Measurements from ENCODE around the gene PRKCZ.

Gene PRKCZ

DNA sequence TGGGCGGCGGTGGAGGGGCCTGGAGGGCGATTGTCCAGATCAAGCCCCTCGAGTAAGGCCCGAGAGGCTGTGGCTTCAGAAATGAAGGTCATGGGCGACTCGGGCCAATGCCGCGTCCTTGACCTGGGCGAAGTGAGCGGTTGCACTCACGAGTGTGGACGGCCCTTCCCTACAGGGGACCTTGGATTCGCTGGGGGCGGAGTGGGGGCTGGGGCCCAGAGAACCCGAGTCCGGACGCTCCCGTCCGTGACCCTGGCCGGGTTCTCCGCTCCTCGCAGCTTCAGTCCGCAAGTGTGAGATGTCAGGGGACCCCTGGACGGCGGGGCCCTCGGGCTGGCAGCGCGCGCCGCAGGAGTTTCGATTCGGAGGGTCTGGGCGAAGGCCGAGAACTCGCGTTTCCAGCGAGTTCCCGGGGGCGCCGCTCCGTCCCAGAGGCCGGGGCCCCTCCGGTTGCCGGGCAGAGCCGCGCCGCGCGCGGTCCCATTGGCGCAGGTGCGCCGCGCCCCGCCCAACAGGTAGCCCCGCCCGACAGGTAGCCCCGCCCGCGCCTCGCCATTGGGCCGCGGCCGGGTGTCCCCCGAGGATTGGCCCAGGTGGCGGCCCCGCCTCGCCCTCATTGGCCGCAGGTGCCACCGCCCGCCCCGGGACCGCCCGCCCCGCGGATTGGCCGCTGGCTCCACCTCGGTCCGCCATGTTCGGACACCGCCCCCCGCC lies at the start of gene PRKCZ:
Gene PRKCZ, plus strand, starts transcription at position 694 of the 714 bp plus-strand sequence. CDS start 220 bp downstream, outside the sequence.
- DNase-seq (ENCODE audit: low spot score) = peak; percentile 94

DNA sequence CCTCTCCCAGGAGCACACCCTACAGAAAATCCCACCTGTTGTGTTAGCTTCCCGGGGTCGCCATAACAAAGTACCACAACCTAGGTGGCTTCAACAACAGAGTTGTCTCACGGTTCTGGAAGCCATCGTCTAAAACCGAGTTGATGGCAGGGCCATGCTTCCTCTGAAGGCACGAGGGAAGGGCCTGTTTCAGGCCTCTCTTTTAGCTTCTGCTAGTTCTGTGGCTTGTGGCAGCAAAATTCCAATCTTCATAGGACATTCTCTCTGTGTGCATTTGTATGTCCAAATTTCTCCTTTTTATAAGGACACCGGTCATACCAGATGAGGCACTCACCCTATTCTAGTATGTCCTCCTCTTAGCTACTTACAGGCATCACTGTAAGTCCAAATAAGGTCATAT lies 49.8 kb upstream of the PRKCZ start:
- DNase-seq (ENCODE audit: low spot score) = no peak

DNA sequence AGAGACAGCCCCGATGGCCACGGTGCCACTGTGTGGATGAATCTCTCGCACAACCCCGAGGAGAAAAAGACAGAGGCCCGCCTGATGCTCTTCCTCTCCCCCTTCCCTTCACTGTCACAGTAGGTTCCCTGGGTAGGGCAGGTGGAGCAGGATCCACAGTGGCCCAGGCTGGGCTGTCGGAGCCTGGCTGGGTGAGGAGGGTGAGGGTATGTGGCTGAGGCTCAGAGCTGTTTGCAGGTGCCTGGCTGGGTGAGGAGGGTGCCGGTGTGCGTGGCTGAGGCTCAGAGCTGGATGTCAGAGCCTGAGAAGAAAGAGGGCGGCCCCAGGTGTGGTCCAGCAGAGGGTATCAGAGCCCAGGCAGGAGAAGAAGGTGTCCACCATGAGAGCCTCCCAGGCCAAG lies 49.4 kb upstream of the PRKCZ start:
- no peak for DNase-seq (ENCODE audit: low spot score)

DNA sequence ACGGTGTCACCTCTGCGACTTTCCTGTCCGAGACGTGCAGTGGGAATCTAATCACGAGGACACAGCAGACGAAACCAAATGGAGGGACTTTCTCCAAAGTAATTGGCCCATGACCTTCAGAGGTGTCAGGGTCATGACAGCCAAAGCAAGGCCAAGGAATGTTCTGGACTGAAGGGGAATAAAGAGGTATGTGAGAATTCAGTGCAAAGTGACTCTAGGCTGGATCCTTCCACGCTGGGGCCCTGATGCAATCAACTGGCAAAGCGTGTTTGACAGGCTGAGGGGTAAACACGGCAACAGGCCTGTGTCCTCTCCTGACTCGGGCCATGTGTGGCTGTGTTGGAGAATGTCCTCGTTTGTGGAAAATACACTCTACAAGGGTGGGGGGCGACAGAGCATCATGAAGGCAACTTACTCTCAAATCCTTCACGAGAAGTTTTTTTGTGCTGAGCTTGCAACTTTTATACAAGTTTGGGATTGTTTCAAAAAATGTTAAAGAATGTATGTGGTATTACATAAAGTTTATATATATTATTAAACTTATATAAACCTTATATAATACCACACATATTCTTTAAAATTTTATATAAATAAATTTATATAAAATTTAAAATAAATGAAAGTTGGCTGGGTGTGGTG lies 48.3 kb upstream of the PRKCZ start:
- DNase-seq (ENCODE audit: low spot score) = no peak

DNA sequence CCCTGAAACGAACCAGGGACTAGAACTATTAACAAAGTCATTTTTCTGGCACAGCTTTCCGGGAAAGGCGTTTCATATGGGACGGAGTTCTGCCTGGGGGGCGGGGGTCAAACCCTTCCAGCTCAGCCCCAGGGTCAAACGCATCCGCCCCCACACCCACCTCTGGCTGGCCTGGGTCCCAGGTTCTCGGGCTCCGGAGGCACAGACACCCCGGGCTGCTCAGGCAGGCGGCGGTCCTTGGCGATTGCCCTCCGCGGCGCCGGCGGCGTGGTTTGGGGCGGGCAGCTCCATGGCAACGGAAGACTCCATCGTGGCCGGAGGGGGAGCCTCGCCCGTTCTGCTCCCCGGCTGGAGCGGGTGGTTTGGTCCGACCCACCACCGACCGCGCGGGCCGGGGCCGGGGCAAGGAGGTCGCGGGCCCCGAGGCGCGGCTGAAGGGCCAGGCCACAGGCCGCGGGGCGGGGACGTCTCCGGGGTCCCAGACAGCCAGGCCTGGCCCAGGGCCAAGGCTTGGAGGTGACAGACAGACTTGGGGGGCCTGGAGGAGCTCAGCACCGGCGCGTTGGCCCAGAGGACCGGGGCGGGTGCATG lies 46.6 kb upstream of the PRKCZ start, which contains the start of gene CFAP74:
Gene CFAP74, minus strand, starts transcription at position 246 of the 591 bp plus-strand sequence. CDS start 12,830 bp downstream, outside the sequence.
- no peak for DNase-seq (ENCODE audit: low spot score)

DNA sequence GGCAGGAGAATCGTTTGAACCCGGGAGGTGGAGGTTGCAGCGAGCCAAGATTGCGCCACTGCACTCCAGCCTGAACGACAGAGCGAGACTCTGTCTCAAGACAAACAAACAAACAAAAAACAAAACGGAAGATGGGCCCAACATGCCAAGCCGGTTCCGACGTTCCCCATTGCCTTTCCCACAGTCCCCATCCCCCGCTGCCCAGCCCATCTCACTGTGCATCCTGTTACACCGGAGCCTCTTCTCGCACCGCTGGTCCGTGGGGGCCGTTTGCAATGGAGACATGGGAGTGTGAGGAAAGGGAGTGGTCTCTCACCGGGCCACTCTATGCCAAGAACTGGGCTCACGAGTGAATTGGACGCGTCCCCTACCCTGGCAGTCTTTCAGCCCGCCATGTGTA lies 45.4 kb upstream of the PRKCZ start:
- no peak for DNase-seq (ENCODE audit: low spot score)

DNA sequence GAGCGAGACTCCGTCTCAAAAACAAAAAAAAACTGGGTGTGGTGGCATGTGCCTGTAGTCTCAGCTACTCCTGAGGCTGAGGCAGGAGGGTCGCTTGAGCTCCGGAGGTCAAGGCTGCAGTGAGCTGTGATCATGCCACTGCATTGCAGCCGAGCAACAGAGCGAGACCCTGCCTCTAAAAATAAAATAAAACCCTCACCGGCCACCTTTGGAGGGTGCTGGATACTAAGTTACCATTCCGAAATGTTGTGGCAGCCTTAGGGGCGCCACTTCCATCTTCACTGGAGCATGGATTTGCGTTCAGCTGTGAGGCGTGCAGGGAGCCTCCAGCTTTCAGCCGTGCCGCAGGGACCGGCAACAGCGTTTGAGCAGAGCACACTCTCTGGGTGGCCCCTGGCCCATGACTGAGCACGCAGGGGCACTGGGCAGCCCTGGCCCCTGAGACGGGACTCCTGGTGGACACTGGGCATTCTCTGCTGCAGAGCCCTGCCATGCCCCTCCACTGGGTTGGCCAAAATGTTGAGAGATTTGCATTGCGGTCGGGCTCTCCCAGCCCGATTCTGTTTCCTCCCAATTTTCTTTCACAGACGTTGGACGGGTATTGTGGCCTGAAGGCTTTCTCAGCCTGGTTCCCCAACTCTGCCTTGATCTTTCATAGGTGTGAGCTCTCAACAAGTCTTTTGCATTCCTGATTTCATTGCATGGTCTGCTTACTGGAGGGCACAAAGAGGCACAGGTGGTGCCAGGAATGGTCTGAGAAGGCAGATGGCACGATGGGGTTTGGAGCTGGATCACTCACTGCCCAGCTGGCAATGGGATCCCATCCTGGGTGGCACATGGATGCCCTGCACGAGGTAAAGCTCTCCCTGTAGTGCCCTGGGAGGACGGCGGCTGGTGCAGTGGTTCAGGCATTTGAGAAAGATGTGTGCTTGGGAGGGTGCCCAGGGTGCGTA lies 40.8 kb upstream of the PRKCZ start:
- no peak for DNase-seq (ENCODE audit: low spot score)

DNA sequence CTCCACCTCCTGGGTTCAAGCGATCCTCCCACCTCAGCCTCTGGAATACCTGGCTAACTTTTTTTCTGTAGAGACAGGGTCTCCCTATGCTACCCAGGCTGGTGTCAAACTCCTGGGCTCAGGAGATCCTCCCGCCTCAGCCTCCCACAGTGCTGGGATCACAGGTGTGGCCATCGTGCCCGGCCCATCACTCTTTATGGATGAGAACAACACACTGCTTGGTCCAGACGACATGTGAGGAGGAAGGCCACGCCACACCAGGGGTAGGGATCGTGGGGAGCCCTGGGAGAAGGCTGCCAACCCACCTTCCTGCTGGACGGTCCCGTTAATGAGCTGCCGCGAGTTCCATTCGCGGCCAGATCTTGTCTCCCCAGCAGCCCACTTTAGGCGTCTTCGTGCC lies 36.0 kb upstream of the PRKCZ start:
- no peak for DNase-seq (ENCODE audit: low spot score)

DNA sequence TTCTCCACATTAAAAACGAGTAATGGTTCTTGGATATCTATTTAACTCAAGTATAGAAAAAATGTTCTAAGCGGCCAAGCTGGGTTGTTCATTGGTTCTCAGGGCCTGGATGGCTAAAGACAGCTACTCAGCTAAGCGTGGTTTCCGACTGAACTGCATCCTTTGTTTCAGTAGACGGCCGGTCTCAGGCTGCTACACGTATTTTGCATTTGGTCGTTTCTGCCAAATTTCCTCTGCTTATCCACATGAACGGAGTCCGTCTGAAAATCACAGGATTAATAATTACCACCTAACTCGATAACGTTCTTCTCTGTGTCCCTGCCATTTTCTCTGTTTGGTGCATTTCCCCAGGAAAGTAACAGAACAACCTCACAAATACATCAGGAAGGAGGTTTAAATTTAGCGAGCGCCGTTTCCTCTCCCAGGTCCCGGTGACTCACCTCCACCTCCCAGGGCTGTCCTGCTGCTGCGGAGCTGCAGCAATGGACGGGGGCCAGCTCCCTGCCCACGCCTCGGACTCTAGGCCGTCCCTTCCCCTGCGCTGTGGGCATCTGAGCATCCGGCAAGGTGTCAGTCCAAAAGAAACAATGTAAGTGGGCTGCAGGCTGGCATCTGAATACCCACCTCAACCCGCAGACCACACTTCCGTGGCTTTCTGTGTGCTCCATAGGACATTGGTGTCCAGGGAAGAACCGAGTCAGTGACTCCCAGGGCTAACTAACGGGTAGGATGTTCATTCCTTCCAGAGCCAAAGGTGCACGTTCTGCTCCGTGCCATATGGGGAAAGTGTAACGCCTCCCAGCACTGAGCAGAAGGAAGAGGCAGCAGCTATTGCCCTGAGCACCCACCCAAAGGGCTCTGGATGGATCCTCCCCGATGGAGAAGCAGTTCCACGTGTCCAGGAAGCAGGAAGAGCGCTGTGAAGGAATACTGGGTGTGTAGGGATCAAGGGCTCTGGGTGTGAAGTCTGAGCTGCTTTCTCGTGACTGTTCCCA lies 35.2 kb upstream of the PRKCZ start:
- DNase-seq (ENCODE audit: low spot score) = no peak

DNA sequence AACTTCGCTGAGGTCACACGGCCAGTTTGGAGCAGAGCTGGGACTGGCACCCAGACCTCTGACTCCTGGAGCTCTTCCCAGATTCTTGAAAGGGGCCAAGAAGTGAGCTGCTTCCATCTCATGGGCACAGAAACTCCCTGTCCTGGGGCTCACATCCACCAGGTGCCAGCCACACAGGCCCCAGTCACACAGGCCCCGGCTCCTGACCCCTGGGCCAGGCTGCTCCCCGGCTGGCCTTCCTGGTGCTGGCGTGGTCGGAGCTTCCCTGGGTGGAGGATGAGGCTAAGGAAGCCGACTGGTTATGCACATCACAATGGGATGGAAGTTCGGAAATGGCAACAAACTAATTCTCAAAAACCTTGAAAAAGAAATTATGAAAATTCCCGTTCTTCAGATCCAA lies 34.1 kb upstream of the PRKCZ start:
- no peak for DNase-seq (ENCODE audit: low spot score)

DNA sequence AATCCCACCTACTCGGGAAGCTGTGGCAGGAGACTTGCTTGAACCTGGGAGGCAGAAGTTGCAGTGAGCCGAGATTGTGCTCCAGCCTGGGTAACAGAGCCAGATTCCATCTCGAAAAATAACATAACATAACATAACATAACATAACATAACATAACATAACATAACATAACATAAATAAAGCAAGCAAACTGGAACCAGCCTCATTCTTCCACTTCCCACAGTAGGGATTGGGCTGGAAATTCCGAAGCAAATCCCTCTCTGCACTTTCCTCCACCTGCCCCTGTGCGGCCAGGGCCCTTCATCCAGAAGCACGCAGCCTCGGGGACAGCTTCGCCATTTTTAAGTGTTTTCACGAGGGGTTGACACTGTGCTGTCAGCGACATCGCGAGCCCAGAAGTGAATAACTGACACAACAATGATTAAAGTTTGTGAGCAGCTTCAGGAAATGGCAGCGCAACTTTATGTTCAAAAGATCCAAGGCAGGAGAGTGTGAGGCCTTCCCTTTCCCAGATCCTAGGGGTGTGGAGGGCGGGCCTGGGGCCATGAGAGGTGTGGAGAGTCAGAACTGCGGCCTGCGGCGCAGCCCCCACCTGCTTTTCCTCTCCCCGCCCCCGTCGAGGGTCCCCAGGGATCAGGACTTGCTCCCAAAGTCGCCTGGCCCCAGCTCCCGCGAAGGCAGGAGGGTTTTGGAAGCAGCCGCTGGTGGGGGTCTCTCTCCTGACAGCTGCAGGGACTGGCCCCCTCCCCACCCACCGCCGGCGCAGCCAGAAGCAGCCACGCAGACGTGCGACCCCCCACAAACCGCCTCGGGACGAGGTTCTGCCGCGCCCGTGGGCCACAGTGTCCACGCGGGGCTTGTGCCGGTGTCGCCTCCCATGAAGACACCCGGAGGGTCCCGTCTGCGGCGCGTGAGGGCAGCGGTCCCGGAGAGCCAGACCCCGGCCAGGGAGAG lies 31.7 kb upstream of the PRKCZ start:
- DNase-seq (ENCODE audit: low spot score) = no peak

DNA sequence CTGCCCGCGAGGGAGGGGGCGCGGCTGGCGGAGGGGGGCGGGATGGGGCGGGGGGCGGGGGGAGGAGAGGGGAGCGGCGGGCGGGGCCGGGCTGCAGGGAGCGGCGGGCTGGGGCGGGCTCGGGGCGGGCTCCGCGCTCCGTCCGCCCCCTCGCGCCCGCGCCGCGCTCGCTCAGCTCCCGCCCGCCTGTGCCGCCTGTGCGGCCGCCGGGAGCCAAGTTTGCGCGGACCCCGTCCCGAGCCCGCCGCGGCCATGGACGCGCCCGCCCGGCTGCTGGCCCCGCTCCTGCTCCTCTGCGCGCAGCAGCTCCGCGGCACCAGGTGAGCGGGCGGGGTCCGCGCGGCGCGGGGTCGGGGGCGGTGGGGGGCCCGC lies 31.1 kb upstream of the PRKCZ start, which contains the start of gene GABRD:
Gene GABRD, plus strand, starts transcription at position 174 of the 372 bp plus-strand sequence. Its CDS starts 79 bp downstream, at position 253.
- no peak for DNase-seq (ENCODE audit: low spot score)

DNA sequence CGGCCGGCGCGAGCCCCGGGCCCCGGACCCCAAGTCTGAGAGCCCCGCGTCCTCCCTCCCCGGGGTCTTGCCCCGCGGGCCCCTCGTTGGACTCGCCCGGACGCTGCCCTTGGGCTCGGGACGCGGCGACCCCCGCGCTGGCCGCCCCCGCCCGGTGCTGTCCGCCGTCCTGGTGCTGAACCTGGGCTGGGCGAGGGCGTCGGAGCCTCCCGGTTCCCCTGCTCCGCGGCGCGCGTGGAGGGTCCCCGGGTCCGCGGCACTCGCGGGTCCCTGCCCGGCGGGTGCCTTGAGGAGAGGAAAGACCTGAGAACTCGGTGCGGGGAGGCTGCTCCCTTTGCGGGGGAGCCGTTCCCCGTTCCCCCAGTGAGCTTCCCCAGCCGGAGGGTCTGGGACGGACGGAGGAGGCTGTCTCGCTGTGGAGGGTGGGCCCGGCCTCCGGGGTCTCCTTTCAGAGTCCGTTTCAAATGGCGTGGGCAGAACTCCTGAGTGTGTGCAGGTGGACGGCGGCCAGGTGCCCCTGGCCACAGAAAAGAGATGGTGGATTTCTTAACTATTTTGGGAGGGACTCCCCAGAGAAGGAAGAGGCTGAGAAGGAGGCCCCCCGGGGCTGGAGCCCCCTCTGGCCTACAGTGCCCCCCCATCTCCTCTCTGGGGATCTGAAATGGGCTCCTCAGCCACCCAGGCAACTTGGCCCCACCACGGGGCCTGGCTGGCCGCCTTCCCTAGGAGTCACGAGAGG lies 30.5 kb upstream of the PRKCZ start:
- DNase-seq (ENCODE audit: low spot score) = no peak

DNA sequence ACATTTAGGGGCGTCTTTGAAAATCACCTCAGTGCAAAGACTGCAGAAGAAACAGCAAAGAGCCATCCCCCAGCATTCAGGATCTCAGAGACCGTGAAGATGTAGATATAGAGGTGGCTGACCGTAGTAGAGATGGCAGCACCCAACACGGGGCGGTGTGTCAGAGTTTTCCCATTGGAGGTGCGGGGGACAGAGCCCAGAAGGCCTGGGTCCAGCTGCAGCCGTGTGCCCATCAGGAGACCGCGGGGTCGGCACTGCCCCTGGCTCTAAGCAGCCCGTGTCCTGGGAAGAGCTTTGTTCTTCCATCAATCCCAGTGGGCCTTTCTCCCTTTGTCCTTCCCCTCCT lies 29.9 kb upstream of the PRKCZ start:
- no peak for DNase-seq (ENCODE audit: low spot score)

DNA sequence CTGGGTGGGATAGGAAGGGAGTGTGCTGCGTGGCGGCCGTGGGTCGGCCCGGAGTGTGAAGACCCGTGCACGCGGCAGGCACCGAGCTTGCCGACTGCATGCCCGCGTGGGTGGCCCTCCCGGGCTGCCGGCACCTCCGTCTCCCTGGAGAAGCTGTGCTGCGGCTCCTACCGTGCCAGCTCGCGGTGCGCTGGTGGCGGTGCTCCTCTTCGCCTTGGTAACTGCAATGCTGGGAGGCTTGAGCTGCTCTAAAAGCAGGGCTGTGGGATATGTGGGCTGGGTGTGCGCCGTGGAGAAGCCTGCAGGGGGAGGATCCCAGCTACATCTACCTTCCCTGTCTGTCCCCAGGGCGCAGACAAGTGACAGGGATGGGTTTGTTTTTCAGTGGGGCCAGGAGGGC lies 28.7 kb upstream of the PRKCZ start:
- no peak for DNase-seq (ENCODE audit: low spot score)

DNA sequence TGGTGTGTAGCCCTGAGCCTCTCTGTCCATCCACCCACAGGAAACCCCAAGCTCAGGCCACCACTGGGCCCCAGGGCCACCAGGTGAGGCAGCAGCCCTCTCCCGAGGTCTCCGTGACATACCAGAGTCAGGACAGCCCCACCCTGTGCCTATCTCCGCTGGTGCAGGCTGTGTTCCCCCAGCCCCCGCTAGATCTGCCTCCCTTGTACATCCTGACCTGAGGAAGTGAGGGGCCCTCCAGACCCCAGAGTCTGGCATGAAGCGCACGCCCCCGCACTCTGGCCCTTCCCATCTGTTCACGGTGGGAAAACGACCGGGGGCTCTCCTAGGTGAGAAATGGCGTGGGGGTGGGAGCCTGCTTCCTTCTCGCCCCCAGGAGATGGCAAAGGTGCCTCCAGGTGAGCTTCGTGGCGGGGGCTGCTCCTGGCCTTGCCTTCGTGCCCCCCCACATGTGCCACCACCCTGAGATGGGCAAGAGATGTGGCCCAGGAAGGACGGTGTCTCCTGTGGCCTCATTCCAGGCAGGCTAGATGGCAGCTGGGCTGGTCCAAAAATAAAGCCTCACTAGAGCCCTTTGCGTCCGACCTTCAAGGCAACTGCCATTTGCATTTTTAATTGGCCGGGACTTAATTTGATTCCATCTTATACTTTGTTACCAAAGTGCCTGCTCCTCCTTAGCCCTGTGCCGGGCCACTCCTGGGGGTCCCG lies 28.0 kb upstream of the PRKCZ start:
- no peak for DNase-seq (ENCODE audit: low spot score)

DNA sequence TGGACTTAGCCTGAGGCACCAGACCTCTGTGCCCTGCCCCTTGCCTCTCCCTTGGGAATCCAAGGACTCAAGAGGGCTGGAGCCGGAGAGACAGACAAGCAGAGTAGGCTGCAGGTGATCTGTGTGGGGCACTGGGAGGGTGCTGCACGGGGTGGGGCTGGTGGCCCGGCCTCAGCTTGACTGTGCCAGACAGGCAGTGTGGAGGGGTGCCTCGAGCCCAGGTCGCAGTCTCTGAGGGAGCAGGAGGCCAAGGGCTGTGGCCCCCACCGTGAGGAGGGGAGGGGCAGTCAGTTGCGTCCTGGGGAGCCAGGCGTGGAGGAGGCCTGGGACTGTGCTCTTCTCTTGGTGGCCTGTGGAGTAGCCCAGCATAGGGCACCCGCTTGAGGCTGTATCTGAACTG lies 27.0 kb upstream of the PRKCZ start:
- no peak for DNase-seq (ENCODE audit: low spot score)

DNA sequence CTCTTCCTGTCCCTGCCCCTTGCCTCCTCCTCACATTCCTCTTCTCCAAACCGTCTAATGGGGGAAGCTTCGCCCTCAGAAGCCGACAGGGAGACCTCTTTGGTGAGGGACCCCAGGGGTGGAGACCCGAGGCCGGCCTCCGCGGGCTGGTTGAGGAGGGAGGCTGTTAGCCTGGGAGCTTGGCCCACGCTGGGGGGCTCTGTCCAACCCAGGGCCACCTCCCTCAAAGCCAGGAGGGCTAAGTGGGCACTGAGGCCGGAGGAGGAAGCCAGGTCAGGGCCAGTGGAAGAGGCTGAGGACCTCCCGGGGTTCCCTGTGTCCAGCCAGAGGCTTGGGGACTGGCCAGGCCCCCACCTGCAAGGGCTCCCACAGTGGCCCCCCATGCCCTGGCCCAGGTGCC lies 25.8 kb upstream of the PRKCZ start:
- DNase-seq (ENCODE audit: low spot score) = no peak

DNA sequence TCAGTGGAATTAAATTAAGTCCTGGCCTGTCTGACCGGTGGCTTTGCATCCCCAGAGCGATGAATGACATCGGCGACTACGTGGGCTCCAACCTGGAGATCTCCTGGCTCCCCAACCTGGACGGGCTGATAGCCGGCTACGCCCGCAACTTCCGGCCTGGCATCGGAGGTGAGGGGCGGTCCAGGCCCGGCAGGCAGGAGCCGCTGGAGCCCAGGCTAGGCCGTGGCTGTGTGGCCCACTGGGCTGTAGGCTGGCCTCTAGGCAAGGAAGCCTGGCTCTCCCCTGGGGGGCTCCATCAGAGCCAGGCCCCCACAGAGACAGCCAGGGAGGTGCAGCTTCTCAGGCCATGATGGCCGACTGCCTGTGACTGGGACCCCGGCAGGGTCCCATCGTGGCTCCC lies 25.3 kb upstream of the PRKCZ start:
- DNase-seq (ENCODE audit: low spot score) = no peak

Data from CD4-positive, alpha-beta T cell treated with Interleukin-15 for 4 hours (primary cell).